ENCODE results near the gene EXD1.
"Not testable (repeated sequence)": the region's sequence is repeated elsewhere in the genome, so short reads cannot be mapped to it uniquely, and the experiment has no call there.

The EXD1 gene, protein sequence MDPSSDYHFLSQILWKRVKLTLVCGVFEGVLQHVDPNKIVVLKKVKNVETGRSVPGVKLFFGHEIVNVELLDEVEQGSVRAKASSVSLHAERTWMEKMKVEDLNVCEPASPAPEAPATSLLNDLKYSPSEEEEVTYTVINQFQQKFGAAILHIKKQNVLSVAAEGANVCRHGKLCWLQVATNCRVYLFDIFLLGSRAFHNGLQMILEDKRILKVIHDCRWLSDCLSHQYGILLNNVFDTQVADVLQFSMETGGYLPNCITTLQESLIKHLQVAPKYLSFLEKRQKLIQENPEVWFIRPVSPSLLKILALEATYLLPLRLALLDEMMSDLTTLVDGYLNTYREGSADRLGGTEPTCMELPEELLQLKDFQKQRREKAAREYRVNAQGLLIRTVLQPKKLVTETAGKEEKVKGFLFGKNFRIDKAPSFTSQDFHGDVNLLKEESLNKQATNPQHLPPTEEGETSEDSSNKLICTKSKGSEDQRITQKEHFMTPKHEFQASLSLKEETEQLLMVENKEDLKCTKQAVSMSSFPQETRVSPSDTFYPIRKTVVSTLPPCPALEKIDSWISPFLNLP

DNA sequence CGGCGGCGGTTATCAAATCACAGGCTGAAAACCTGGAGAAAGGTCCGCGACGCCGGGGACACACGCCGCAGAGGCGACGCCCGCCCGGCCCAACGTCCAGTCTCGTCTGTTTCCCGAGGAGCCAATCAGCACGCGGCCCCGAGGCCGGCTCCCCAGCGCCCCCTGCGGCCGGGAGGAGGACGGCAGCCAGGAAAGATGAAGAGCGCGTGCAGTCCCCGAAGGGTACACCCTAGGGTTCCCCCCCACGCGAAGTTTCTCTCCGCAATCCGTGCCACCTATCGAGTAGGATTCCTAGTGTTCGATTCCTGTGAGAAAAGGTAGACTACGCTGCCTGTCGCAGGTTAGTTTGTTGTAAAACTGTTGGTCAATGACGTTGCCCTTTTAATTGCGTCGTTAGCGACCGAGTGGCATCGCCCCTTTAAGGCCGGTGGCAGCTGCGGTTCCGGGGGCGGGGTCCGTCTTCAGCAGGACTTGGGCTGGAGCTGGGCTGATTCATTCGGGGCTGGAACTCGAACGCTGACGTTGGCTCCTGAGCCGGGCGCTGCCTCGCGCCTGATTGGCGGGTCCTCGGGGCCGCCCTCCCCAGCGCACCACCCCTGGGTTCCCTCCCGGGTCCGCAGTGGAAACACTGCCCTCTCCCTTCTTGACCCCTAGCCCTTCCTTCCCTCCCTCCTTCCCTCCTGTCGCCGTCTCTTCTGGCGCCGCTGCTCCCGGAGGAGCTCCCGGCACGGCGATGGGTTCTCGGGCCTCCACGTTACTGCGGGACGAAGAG lies at the start of gene EXD1, which contains the start of gene CHP1:
EXD1 (minus strand) TSS at position 108 of the 772 bp plus-strand sequence. CDS start 4,182 bp downstream, outside the sequence.
CHP1 (plus strand) TSS at position 619 of the 772 bp plus-strand sequence; CDS start at position 734, 115 bp downstream.
- DNase-seq: peak; percentile 93

GRCh38 chr15:41279535-41280283 lies 49.2 kb upstream of the EXD1 start:
- DNase-seq: no peak

DNA sequence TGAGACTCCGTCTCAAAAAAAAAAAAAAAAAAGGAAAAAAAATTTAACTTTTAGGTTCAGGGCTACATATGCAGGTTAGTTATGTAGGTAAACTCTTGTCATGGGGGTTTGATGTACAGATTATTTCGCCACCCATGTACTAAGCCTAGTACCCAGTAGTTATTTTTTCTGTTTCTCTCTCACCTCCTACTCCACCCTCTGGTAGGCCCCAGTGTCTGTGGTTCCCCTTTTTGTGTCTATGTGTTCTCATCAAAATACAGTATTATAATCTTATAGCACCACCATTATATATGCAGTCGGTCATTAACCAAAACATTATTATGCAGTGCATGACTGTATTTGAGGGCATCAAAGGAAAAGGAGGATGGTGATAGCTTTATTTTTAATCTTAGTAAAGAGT lies 47.8 kb upstream of the EXD1 start:
- no peak for DNase-seq

- DNase-seq: no peak
Measured at GRCh38 chr15:41276831-41277230, 46.3 kb upstream of the EXD1 start.

DNA sequence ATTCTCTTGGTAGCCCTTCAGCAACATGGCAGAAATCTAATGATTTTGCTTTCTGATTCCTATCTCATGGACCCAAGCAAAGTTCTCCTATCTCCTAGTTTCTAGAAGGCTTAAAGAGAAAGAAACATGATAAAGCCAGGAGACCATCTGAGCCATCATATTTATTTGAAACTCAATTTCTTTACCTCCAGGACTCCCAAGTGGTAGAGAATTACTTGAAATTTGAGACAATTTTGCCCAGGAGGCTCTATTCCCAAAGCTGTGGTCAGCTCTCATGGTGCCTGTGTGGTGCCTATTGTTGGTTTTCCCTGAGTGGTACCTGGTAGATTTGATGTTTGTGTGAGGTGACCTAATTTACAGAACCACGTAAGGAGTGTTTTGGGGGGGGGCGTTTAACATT lies 39.3 kb upstream of the EXD1 start:
- DNase-seq: no peak

GRCh38 chr15:41263891-41264351 lies 33.4 kb upstream of the EXD1 start:
- no peak for DNase-seq

DNA sequence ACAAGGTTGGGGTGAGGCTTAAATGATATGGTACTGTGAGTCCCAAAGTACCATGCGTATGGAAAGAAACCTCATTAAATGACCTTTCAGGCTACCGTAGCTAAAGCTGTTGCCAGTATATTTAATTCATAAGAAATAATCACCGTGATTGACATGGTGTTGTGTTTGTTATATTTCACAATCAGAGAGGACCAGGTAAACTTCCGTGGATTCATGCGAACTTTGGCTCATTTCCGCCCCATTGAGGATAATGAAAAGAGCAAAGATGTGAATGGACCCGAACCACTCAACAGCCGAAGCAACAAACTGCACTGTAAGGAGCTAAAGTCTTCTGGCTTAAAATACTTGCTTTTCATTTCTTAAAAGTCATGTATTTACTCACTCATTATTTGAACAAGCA lies 32.0 kb upstream of the EXD1 start:
- DNase-seq: no peak

- DNase-seq: not testable (repeated sequence)
Measured at GRCh38 chr15:41260924-41261323, 30.4 kb upstream of the EXD1 start.

GRCh38 chr15:41259546-41260189 lies 29.1 kb upstream of the EXD1 start:
- no peak for DNase-seq

- DNase-seq: no peak
Measured at GRCh38 chr15:41258750-41259471, 28.4 kb upstream of the EXD1 start.

DNA sequence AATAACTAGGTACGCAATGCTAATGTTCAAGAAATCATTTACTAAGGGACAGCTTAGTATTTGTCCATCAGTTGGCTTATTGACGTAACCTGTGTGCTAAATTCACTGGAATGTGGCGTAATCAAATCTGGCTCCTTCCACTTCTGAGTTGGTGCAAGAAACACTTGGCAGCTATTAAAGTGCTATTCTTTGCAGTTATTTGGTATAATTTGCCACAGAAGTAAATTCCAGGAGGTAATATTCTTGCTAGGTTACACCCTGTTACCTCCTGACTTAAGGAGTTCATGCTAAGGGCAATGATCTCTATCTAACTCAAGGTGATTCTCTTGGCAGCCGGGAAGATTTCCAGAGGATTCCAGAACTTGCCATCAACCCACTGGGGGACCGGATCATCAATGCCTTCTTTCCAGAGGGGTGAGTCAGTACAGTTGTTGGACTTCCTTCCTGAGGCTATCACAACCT lies 26.1 kb upstream of the EXD1 start:
- DNase-seq: no peak

DNA sequence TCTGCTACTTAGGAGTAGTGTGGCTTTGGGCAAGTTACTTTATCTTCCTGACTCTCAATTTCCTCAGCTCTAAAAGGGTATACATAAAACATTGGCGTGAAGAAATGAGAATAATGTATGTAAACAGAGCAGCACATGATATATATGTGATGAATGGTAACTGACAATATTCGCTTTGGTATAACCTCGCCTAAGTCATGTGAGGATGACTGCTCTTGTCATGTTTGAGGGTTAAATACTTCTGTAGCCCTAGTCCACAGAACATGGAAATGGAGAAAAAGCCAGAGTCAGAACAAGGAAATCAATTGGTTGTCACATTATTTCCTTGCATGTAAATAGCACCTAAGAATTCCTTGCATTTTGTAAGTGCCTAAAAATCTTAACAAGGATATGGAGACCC lies 25.5 kb upstream of the EXD1 start:
- no peak for DNase-seq

DNA sequence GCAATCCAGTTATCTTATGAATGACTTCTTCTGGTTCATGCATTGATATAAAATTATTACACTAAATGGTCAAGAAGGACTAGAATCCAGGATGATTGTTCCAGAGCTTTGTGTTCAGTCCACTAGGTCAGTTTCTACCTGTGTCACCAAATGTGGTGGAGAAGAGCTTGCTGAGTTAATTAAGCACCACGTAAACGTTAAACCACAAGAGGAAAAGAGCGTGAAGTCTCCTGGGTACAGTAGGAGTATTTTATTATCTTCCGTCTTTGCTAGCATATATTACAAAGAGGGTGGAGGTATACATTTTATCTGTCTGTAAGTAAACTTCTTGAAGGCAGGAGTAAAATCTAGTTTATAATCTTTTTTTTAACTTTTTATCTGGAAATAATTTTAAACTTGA lies 24.0 kb upstream of the EXD1 start:
- DNase-seq: no peak

DNA sequence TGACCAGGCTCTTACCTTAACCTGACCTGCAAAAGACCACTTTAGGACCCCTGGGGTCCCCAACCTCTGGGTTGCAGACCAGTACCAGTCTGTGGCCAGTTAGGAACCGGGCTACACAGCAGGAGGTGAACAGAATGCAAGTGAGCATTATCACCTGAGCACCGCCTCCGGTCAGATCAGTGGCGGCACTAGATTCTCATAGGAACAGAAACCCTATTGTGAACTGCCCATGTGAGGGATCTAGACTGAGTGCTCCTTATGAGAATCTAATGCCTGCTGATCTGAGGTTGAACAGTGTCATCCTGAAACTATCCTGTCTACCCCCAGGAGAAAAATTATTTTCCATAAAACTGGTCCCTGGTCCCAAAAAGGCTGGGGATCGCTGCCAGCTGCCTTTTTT lies 20.9 kb upstream of the EXD1 start:
- no peak for DNase-seq

GRCh38 chr15:41250745-41251144 lies 20.2 kb upstream of the EXD1 start:
- not testable (repeated sequence) for DNase-seq

DNA sequence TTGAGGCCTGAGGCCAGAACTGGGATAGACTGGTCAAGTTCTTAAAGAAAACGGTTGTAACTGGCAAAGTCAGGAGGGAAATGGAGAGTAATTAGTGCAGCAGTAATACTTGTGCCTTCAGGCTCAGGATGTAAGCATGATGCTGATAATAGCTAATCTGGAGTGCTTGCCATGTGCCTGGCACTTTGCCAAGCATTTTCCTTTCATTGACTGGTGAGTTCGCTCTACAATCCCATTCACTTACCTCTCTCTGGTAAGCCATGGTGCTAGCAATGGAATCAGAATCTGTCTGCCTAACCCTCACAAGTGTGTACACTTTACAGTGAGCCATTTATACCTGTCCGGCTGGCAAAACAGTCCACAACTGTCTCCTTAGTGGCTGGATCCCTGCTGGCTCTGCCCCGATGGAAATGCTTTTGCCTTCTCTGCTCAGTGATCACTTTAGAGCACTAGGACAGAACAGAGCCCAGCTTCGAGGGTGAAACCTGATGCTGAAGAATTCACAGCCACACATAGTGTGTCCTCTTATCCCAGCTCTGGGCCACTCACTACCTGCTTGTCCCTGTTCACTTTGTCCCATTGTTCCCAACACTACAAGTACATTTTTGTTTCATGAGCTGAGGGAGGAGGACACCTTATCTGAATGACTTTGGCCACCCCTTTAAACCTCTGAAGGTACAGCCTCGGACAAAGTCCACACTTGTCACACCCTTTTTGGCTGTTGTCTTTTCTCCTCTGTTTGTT lies 10.8 kb upstream of the EXD1 start:
- no peak for DNase-seq

DNA sequence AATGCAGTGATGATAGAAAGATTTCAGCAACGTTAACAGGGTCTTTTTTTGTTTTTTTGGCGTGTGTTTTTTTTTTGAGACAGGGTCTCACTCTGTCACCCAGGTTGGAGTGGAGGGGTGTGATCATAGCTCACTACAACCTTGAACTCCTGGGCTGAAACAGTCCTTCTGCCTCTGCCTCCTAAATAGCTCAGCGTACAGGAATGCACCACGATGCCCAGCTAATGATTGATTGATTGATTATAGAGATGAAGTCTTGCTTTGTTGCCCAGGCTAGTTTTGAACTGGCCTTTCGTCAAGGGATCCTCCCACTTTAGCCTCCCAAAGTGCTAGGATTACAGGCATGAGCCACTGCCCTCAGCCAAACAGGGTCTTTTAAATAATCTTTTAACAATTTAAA lies 7.5 kb upstream of the EXD1 start:
- no peak for DNase-seq

GRCh38 chr15:41235929-41236328 lies 5.4 kb upstream of the EXD1 start:
- no peak for DNase-seq

DNA sequence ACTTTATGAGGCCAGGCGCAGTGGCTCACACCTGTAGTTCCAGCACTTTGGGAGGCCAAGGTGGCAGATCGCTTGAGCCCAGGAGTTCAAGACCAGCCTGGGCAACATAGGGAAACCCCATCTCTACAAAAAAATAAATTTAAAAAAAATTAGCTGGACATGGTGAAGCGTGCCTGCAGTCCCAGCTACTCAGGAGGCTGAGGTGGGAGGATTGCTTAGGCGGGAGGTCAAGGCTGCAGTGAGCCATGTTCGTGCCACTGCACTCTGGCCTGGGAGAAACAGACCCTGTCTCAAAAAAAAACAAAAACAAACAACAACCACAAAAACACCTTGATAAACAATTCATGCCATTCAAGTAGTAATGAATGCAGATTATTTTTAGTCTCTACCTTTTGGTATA lies 4.7 kb upstream of the EXD1 start:
- DNase-seq: not testable (repeated sequence)

- no peak for DNase-seq
Measured at GRCh38 chr15:41233367-41233771, 2.8 kb upstream of the EXD1 start.
